ENCODE measurements around the gene GOLGA8B. TPM values are rescaled to one million over a fixed set of nuclear protein-coding genes. Genes with fewer than 3 reads are reported as not detected.
"Not testable (repeated sequence)": the region's sequence is repeated elsewhere in the genome, so short reads cannot be mapped to it uniquely, and the experiment has no call there.

Gene GOLGA8B
- polyA plus RNA-seq, 3 donors: 0.37 to 11.5 TPM; not detected in 1

GRCh38 chr15:34578283-34578674 is 5.2 kb downstream of the GOLGA8B start:
- Histone ChIP-seq H3K27me3 (ENCODE audit: control insufficient read depth in 2 of 2, insufficient read depth in 2 of 2, low read length in 2 of 2) (peaks cover 0 to 15% of the 10 kb centered on the region in 2 donors), H3K79me2 (ENCODE audit: insufficient read depth, low read length) (no peaks in the 10 kb centered on the region), H3K4me2 (replicated peaks; ENCODE audit: extremely low read depth, low read length, poor library complexity, severe bottlenecking) (no peak overlapping the region), H4K20me1 (ENCODE audit: insufficient read depth, low read length) (no peaks in the 10 kb centered on the region), H3K4me1 (ENCODE audit: control insufficient read depth in 1 of 2, insufficient read depth in 2 of 2, low read length in 2 of 2) (peaks cover 5 to 11% of the 10 kb centered on the region in 2 donors), H3K9me3 (replicated peaks in 1 of 2; ENCODE audit: control insufficient read depth in 1 of 2, insufficient read depth in 1 of 2, low read length in 2 of 2) (no peaks in the 10 kb centered on the region), H3K36me3 (replicated peaks in 1 of 2; ENCODE audit: control insufficient read depth in 1 of 2, insufficient read depth in 2 of 2, low read length in 2 of 2) (no peaks in the 10 kb centered on the region), H3K9ac (ENCODE audit: insufficient read depth, low read length, poor library complexity, severe bottlenecking) (no peak overlapping the region), H2AFZ (ENCODE audit: insufficient read depth, low read depth, low read length, poor library complexity, severe bottlenecking) (no peak overlapping the region), H3K4me3 (replicated peaks in 1 of 3; ENCODE audit: low read depth in 2 of 3, low read length in 3 of 3) (no peak overlapping the region), H3K27ac (ENCODE audit: low read depth in 1 of 2, low read length in 2 of 2) (no peak overlapping the region)
- no peak for DNase-seq
- H3K36me3 Mint-ChIP-seq: no peaks in the 10 kb centered on the region
- peaks cover 15% of the 10 kb centered on the region for H3K4me1 Mint-ChIP-seq
- no peak for TF ChIP-seq CTCF (IDR thresholded peaks at IDR 0.05)
- peaks cover 0 to 1% (median 0%) of the 10 kb centered on the region in 7 donors for H3K9me3 Mint-ChIP-seq
- no peak overlapping the region for H3K27ac Mint-ChIP-seq
- peaks cover 14 to 21% (median 19%) of the 10 kb centered on the region in 3 donors for H3K27me3 Mint-ChIP-seq (ENCODE audit: low read depth in 3 of 3)
- intact Hi-C loops (cut with micrococcal nuclease): no loop called here
- H3K4me3 Mint-ChIP-seq: no peak overlapping the region
- 92% methylated on average over 6 of the region's 10 CpGs for WGBS (ENCODE audit: insufficient coverage)

GRCh38 chr15:34577658-34578282 is 5.7 kb downstream of the GOLGA8B start:
- H3K27ac Mint-ChIP-seq; H3K9me3 Mint-ChIP-seq; H3K79me2 ChIP-seq (ENCODE audit: insufficient read depth, low read length); H3K36me3 ChIP-seq (replicated peaks in 1 of 2; ENCODE audit: control insufficient read depth in 1 of 2, insufficient read depth in 2 of 2, low read length in 2 of 2); H3K4me1 ChIP-seq (ENCODE audit: control insufficient read depth in 1 of 2, insufficient read depth in 2 of 2, low read length in 2 of 2); H3K27ac ChIP-seq (ENCODE audit: low read depth in 1 of 2, low read length in 2 of 2); H3K4me3 ChIP-seq (replicated peaks in 1 of 3; ENCODE audit: low read depth in 2 of 3, low read length in 3 of 3); H3K4me2 ChIP-seq (replicated peaks; ENCODE audit: extremely low read depth, low read length, poor library complexity, severe bottlenecking); H3K4me3 Mint-ChIP-seq; H3K9me3 ChIP-seq (replicated peaks in 1 of 2; ENCODE audit: control insufficient read depth in 1 of 2, insufficient read depth in 1 of 2, low read length in 2 of 2); H3K36me3 Mint-ChIP-seq; H4K20me1 ChIP-seq (ENCODE audit: insufficient read depth, low read length); DNase-seq; H2AFZ ChIP-seq (ENCODE audit: insufficient read depth, low read depth, low read length, poor library complexity, severe bottlenecking); H3K9ac ChIP-seq (ENCODE audit: insufficient read depth, low read length, poor library complexity, severe bottlenecking); intact Hi-C loops (cut with micrococcal nuclease): not testable (repeated sequence)
- Mint-ChIP-seq H3K27me3 (ENCODE audit: low read depth in 3 of 3) (peaks cover 14 to 18% (median 18%) of the 10 kb centered on the region in 3 donors), H3K4me1 (peaks cover 15% of the 10 kb centered on the region)
- WGBS (ENCODE audit: insufficient coverage): no CpG with 5 or more reads among the region's 4 CpGs
- peaks cover 0 to 12% of the 10 kb centered on the region in 2 donors for H3K27me3 ChIP-seq (ENCODE audit: control insufficient read depth in 2 of 2, insufficient read depth in 2 of 2, low read length in 2 of 2)

- H3K4me3 Mint-ChIP-seq; H3K4me2 ChIP-seq (replicated peaks; ENCODE audit: extremely low read depth, low read length, poor library complexity, severe bottlenecking); H3K4me3 ChIP-seq (replicated peaks in 1 of 3; ENCODE audit: low read depth in 2 of 3, low read length in 3 of 3); intact Hi-C loops (cut with micrococcal nuclease); H3K36me3 Mint-ChIP-seq; H3K9ac ChIP-seq (ENCODE audit: insufficient read depth, low read length, poor library complexity, severe bottlenecking); H3K27ac ChIP-seq (ENCODE audit: low read depth in 1 of 2, low read length in 2 of 2); DNase-seq; H3K27me3 Mint-ChIP-seq (ENCODE audit: low read depth in 3 of 3); H3K27ac Mint-ChIP-seq; H4K20me1 ChIP-seq (ENCODE audit: insufficient read depth, low read length); H3K4me1 ChIP-seq (ENCODE audit: control insufficient read depth in 1 of 2, insufficient read depth in 2 of 2, low read length in 2 of 2); H2AFZ ChIP-seq (ENCODE audit: insufficient read depth, low read depth, low read length, poor library complexity, severe bottlenecking); H3K9me3 Mint-ChIP-seq; H3K9me3 ChIP-seq (replicated peaks in 1 of 2; ENCODE audit: control insufficient read depth in 1 of 2, insufficient read depth in 1 of 2, low read length in 2 of 2); H3K36me3 ChIP-seq (replicated peaks in 1 of 2; ENCODE audit: control insufficient read depth in 1 of 2, insufficient read depth in 2 of 2, low read length in 2 of 2); H3K79me2 ChIP-seq (ENCODE audit: insufficient read depth, low read length); H3K27me3 ChIP-seq (ENCODE audit: control insufficient read depth in 2 of 2, insufficient read depth in 2 of 2, low read length in 2 of 2): not testable (repeated sequence)
- no CpG with 5 or more reads among the region's 12 CpGs for WGBS (ENCODE audit: insufficient coverage)
- peaks cover 12% of the 10 kb centered on the region for H3K4me1 Mint-ChIP-seq
These were observed 8.4 kb downstream of the GOLGA8B start for GRCh38 chr15:34575035-34575434.

- H3K27ac Mint-ChIP-seq: peak overlapping the region in 1 of 7 donors; percentile 63
- H3K4me1 Mint-ChIP-seq; H3K4me3 Mint-ChIP-seq; H4K20me1 ChIP-seq (ENCODE audit: insufficient read depth, low read length); H3K9me3 Mint-ChIP-seq; H3K4me2 ChIP-seq (replicated peaks; ENCODE audit: extremely low read depth, low read length, poor library complexity, severe bottlenecking); H3K4me3 ChIP-seq (replicated peaks in 1 of 3; ENCODE audit: low read depth in 2 of 3, low read length in 3 of 3); H3K9ac ChIP-seq (ENCODE audit: insufficient read depth, low read length, poor library complexity, severe bottlenecking); H3K27me3 Mint-ChIP-seq (ENCODE audit: low read depth in 3 of 3); H3K36me3 Mint-ChIP-seq; H3K79me2 ChIP-seq (ENCODE audit: insufficient read depth, low read length); H3K27ac ChIP-seq (ENCODE audit: low read depth in 1 of 2, low read length in 2 of 2); DNase-seq; H2AFZ ChIP-seq (ENCODE audit: insufficient read depth, low read depth, low read length, poor library complexity, severe bottlenecking); H3K36me3 ChIP-seq (replicated peaks in 1 of 2; ENCODE audit: control insufficient read depth in 1 of 2, insufficient read depth in 2 of 2, low read length in 2 of 2); H3K4me1 ChIP-seq (ENCODE audit: control insufficient read depth in 1 of 2, insufficient read depth in 2 of 2, low read length in 2 of 2); H3K9me3 ChIP-seq (replicated peaks in 1 of 2; ENCODE audit: control insufficient read depth in 1 of 2, insufficient read depth in 1 of 2, low read length in 2 of 2); H3K27me3 ChIP-seq (ENCODE audit: control insufficient read depth in 2 of 2, insufficient read depth in 2 of 2, low read length in 2 of 2); intact Hi-C loops (cut with micrococcal nuclease): not testable (repeated sequence)
- 100% methylated on average over 3 of the region's 6 CpGs for WGBS (ENCODE audit: insufficient coverage)
These were observed 10.5 kb downstream of the GOLGA8B start for GRCh38 chr15:34572921-34573320.

All from CD14-positive monocyte (primary cell).